ENCODE data around the gene GCK.

GCK gene

DNA sequence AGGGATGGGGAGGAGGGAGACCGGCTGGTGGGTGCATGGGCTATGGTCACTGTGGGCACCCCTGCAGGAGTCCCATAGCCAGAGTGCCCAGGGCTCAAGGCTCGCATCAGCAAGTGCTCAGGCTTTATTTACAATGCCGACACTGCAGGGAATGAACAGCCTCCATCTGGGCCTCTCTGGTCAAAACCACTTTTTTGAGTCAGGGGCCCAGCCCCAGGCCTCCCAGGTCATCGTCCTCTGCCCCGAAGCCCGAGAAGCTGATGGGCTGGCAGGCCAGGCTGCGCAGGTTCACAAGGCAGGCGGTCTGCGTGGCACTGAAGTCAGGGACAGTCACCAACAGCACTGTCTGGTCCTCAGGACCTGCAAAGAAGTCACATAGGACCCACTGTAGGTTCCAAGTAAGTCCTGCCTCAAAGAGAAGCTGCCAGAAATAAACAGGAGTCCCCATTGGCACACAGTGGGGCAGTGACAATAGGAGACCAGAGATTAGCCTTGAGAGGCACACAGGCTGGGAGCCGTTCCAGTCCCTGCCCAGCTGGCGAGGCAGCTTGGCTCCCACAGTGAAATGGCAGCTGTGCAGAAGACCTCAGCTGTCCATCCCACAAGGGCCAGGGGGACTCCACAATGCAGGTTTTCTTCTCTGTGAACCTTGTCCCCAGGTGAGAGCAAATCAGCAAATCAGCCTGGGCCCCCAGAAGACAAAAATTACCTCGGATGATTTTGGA lies 74.5 kb downstream of the GCK start:
- DNase-seq: no peak

DNA sequence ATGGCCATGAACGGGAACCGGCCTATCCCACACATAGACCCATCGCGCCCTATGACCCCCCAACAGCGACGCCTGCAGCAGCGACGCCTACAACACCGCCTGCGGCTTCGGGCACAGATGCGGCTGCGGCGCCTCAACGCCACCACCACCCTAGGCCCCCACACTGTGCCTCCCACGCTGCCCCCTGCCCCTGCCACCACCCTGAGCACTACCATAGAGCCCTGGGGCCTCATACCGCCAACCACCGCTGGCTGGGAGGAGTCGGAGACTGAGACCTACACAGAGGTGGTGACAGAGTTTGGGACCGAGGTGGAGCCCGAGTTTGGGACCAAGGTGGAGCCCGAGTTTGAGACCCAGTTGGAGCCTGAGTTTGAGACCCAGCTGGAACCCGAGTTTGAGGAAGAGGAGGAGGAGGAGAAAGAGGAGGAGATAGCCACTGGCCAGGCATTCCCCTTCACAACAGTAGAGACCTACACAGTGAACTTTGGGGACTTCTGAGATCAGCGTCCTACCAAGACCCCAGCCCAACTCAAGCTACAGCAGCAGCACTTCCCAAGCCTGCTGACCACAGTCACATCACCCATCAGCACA lies 75.4 kb downstream of the GCK start:
- no peak for DNase-seq

DNA sequence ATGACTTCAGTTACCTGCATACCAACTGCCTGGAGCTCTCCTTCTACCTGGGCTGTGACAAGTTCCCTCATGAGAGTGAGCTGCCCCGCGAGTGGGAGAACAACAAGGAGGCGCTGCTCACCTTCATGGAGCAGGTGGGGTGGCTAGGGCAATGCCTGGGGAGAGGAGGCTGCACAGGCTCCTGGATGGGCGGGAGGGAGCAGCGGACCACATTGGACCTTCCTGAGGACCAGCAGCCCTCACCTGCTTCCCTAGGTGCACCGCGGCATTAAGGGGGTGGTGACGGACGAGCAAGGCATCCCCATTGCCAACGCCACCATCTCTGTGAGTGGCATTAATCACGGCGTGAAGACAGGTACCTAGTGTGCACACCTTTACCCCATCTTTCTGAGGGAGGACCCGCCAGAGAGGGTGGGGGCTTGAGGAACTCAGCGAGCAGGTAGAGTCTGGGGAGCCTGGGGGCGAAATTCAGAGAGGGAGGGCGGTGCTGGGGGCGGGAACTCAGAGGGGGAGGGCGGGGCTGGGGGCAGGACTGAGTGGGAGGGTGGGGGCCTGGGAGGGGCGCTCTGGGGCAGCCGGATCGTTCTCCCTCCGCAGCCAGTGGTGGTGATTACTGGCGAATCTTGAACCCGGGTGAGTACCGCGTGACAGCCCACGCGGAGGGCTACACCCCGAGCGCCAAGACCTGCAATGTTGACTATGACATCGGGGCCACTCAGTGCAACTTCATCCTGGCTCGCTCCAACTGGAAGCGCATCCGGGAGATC lies 76.1 kb downstream of the GCK start:
- DNase-seq: no peak

DNA sequence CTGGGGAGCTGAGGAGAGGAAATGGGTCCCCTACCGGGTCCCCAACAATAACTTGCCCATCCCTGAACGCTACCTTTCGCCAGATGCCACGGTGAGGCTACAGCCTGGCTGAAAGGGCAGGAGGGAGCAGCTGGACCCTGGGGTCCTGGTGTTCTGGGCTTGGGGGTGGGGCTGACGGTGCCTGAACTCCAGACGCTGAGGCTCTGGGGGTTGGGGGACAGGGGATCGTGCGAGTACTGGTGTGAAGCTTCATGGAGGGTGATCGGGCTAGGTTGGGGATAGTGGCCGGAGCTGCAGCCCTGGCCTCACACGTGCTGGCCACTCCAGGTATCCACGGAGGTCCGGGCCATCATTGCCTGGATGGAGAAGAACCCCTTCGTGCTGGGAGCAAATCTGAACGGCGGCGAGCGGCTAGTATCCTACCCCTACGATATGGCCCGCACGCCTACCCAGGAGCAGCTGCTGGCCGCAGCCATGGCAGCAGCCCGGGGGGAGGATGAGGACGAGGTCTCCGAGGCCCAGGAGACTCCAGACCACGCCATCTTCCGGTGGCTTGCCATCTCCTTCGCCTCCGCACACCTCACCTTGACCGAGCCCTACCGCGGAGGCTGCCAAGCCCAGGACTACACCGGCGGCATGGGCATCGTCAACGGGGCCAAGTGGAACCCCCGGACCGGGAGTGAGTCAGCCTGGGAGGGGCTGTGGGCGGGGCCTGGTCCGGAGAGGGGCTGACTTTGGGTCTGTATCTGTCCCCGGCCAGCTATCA lies 76.8 kb downstream of the GCK start:
- no peak for DNase-seq

DNA sequence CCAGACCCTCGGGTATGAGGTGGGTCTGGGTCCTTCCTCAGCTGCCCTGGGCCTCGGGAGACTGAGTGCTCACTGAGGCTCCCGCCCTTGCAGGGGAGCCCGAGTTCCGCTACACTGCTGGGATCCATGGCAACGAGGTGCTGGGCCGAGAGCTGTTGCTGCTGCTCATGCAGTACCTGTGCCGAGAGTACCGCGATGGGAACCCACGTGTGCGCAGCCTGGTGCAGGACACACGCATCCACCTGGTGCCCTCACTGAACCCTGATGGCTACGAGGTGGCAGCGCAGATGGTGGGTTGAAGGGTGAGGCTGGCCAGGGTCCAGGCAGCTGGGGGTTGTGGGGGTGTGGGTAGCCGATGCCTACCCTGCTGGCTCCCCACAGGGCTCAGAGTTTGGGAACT lies 77.5 kb downstream of the GCK start:
- DNase-seq: no peak

DNA sequence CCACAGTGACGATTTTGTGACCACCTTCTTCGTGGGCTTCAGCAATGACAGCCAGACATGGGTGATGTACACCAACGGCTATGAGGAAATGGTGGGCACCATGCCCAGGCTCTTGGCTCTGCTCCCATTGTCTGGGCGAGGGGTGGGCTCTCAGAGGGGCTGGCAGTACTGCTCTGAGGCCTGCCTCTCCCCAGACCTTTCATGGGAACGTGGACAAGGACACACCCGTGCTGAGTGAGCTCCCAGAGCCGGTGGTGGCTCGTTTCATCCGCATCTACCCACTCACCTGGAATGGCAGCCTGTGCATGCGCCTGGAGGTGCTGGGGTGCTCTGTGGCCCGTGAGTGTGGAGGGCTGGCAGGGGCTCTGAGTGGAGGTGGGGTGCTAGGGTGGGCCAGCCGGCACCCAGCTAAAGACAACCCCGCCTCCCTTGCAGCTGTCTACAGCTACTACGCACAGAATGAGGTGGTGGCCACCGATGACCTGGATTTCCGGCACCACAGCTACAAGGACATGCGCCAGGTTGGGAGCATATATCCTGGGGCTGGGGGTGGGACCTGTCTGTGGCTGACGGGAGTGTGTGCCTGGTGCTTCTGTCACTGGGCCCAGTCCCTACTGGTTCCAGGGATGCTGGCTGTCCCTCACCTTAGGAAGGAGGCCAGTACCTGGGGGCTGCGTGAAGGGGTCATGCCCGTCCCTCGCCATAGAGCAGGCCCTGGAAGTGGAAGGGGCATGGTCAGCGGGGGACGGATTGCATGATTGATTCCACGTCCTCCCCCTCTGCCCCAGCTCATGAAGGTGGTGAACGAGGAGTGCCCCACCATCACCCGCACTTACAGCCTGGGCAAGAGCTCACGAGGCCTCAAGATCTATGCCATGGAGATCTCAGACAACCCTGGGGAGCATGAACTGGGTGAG lies 78.3 kb downstream of the GCK start:
- no peak for DNase-seq

DNA sequence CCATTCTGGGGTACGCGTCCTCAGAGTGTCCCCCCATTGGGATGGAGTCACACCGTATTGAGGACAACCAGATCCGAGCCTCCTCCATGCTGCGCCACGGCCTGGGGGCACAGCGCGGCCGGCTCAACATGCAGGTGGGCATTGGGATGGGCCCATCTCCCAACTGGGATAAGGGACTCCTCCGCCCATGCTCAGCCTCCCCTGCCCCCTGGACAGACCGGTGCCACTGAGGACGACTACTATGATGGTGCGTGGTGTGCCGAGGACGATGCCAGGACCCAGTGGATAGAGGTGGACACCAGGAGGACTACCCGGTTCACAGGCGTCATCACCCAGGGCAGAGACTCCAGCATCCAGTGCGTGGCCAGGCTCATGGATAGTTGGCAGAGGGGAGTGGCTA lies 79.2 kb downstream of the GCK start:
- DNase-seq: no peak

DNA sequence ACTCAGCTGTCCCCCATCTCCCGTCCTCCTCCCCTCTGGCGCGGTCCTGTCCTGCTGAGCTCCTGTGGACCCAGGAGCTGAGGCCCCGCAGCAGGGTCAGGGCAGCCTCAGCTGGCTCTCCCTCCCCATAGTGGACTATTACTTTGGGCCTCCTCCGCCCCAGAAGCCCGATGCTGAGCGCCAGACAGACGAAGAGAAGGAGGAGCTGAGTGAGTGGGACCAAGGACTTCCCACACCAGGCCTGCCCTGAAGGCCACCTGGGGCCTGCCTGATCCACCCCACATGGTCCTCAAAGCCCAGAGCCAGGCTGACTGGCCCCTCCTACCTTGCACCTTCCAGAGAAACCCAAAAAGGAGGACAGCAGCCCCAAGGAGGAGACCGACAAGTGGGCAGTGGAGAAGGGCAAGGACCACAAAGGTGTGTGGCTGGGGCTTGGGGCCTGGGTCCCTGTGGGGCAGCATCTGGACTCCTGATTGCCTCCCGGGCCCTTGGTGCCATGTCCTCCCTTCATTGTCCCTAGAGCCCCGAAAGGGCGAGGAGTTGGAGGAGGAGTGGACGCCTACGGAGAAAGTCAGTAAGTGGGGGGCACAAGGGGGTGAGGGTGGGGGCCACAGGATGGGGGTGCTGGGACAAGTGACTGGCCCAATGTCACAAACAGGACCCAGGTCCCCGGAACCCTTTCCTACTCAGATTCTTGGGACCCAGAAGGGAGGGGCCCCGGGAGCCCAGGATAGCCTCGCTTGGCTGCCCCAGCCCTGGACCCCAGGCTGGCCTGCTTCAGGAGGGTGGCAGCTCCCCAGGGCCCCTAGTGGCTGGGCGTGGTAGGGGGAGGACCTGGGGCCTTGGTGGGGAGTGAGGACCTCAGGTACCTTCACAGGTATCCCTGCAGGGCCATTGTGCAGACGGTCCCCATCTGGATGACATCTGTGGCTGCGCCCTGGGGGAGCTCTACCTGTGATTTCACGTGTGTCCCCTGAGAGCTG lies 80.2 kb downstream of the GCK start:
- no peak for DNase-seq

DNA sequence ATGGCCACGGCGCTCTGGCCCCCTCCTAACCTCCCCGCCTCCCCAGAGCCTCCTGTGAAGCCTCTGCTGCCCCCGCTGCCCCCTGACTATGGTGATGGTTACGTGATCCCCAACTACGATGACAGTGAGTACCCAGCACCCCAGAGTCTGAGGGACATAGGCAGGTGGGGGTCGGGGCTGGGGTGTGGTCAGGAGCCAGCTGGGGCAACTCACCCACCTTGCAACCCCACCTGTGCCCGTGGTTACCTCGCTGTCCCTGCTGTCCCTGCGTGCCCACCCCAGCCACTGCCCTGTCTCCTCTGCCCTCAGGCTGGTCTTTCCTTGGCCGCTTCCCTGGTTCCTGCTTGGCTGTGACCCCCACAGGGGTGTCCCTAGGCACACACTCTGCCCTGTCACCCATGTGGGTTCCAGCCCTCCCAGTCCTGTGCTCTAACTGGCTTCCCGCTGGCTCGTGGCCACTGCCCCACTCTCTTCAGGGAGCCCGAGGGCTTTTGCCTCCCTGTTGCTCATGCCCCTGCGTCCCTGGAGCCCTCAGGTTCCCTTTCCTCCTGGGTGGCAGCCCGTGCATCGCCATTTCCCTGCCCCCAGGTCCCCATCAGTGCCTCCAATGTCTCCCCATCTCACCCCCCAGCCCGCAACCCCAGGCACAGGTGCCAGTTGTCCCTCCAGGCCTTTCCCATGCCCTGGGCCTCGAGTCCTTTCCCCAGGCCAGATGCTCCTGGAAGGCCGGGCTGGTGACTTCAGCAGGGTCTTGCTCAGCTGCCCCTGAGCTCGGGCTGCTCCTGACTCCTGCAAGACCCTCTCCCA lies 81.1 kb downstream of the GCK start:
- no peak for DNase-seq

DNA sequence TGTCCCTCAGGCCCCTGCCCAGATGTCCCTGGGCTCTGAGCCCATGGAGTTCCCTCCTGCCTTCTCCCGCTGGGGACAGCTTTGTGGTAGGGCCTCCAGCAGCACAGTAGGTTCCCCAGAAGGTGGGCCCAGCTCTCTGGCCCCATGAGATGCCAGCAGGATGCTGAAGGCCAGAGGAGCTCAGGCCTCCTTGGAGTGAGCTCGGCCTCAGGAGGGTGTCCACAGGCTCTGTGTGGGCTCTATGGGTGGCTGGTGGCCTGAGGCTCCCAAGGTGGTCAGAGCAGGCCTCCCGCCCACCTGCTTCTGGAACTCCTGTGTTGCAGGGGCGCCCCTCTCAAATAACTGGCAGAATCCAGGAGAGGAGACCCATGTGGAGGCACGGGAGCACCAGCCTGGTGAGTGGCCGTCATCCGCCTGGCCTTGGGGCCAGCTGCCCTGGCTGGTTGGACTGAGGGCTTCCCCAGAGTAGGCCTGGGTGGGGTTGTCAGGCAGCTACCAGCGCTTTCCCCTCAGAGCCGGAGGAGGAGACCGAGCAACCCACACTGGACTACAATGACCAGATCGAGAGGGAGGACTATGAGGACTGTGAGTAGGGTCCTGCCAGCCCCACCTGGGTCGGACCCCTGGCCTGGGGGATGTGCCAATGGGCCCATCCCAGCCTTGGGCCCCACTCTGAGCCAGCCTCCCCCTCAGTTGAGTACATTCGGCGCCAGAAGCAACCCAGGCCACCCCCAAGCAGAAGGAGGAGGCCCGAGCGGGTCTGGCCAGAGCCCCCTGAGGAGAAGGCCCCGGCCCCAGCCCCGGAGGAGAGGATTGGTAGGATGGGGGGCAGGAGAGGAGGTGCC lies 81.9 kb downstream of the GCK start:
- no peak for DNase-seq

DNA sequence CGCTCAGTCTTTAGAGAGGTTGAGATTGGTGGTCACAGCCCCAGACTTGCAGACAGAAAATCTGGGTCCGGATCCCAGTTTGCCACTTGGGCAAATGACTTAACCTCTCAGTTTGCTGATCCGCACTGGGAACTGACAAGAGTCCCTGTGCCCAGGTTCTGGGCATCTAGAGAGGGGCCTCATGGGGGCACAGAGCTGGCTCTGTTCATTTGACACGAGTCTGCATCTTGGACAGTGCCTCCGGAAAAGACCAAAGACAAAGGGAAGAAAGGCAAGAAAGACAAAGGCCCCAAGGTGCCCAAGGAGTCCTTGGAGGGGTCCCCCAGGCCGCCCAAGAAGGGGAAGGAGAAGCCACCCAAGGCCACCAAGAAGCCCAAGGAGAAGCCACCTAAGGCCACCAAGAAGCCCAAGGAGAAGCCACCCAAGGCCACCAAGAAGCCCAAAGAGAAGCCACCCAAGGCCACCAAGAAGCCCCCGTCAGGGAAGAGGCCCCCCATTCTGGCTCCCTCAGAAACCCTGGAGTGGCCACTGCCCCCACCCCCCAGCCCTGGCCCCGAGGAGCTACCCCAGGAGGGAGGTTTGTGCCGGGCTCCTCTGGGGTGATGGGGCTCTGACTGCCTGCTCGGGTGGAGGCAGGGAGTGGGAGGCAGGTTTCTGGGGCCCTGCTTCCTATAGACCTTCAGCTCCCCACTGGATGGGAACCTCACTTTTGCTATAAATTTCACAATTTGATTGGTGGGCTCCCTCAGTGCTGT lies 82.8 kb downstream of the GCK start:
- no peak for DNase-seq

DNA sequence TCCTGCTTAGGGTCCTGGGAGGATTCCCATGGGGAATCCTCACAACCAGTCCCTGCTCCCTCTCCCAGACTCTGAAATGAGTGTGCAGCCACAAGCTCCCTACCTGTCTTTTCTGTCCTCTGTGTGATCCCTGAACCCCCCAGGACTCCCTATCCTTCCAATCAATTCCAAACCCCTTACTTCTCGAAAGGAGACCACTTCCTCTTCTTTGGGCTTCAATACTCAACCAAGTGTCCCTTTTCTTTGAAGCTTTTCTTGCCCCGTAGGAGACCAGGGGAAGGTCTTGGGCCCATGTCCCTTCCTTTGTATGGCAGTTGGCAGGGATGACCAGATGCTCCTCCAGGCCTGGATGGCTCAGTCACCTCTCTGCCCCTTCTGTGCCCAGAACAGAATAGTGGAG lies 83.4 kb downstream of the GCK start:
- DNase-seq: no peak

DNA sequence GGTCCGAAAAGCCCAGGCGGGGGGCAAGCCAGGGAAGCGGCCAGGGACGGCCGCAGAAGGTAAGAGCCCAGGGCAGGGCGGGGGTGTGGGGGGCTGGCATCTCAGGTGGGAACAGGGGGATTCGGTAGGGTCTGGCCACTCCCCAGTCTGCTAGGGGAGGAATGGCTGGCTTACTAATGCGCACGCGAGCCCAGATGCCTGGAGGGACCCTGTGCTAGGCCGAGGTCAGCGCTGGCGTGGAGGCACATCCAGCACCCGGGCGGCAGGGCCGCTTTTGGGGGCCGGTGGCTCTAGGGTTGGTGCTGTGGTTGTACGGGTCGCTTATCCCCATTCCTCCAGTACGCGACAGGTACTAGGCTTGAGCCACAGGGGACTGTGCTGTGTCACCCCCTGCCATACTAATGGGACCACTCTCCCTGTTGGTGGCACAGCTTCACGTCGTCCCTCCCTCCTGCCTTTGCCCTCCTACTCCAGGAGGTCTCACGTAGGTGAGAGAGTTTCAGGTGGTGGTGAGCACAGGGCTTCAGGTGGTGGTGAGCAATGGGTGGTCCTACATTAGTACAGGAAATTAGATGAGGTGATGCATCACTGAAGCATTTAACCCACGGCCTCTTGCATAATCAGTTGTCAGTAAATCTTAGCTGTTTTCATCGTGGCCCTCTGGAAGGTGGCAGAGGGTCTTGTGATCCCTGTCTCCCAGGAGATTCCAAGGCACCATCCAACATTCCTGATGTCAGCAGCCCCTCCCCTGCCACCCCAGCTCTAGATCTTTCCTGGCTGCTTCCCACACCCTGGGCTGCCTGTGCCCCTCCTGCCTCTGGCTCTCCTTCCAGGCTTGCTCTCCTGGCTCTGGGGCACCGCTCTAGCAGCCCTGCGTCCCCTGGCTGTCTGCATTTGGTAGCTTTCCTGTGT lies 84.1 kb downstream of the GCK start:
- DNase-seq: no peak

DNA sequence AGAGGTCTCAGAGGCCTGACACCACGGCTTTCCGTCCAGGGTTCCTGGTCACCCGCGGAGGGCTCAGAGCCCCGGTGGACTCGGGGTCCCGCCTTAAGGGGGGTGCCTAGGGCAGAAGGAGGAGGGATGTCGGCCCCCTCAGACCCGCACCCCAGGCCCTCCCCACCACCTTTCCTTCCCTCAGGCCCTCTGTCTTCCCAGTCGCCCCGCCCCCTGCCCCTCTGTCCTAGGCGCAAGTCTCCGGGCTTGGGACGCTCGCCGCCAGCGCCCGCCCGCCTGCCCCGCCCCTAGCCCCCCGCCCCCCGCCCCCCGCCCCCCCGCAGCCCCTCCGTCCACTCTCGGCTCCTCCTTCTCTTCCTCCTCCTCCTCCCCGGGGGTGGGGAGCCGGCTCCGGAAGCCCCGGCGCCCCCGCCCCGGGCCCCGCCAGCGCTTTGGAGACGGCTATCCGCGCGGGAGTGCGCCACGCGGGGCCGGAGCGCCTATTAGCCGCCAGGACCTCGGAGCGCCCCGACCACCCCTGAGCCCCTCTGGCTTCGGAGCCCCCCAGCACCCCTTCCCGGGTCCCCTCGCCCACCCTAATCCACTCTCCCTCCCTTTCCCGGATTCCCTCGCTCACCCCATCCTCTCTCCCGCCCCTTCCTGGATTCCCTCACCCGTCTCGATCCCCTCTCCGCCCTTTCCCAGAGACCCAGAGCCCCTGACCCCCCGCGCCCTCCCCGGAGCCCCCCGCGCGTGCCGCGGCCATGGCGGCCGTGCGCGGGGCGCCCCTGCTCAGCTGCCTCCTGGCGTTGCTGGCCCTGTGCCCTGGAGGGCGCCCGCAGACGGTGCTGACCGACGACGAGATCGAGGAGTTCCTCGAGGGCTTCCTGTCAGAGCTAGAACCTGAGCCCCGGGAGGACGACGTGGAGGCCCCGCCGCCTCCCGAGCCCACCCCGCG lies 85.0 kb downstream of the GCK start, which contains the start of gene AEBP1:
AEBP1 (plus strand) TSS at position 423 of the 937 bp plus-strand sequence; CDS start at position 744, 321 bp downstream.
- DNase-seq: no peak

DNA sequence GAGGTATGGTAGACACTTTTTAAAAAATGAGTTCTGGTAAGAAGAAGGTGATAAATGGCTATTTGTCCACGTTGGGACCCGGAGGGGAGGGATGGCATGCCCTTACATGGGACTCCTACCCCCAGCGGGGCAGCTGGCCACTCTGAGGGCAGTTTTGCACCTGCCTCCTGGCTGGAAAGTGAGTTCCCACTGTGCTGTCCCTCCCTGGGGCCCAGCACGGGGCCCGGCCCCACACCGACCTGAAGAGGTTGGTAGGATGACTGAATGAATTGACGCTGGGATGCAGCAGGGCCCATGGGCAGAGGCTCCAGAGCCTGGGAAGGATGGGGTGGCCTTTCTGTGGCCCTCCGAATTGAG lies 85.7 kb downstream of the GCK start:
- DNase-seq: no peak

Data from stimulated activated CD4-positive, alpha-beta T cell treated with anti-CD3 and anti-CD28 coated beads, Interleukin-4, amount 100 ng/mL, for 24 hours (primary cell).